Right renal cortex interstitium (tissue), 3 donors: ENCODE data around the gene ALOXE3. TPM values are rescaled to one million over a fixed set of nuclear protein-coding genes. Genes with fewer than 3 reads are reported as not detected.
"Not testable (repeated sequence)": the region's sequence is repeated elsewhere in the genome, so short reads cannot be mapped to it uniquely, and the experiment has no call there.

Source experiments
- DNase-seq, 3 donors: peaks; one replicate each; pipeline ENCODE4 v3.0.0-alpha.2; 2013; ENCODE audit warnings: low read depth in 3 of 3, low spot score in 2 of 3
- polyA plus RNA-seq, 3 donors: library from polyadenylated mRNA; unstranded; fragments of 120-200 nt; gene quantifications; one replicate each; pipeline ENCODE4 v1.2.1, GENCODE V29; 2013; ENCODE audit not compliant: insufficient read length in 3 of 3

Gene ALOXE3
- polyA plus RNA-seq, 3 donors, result not detected

DNA sequence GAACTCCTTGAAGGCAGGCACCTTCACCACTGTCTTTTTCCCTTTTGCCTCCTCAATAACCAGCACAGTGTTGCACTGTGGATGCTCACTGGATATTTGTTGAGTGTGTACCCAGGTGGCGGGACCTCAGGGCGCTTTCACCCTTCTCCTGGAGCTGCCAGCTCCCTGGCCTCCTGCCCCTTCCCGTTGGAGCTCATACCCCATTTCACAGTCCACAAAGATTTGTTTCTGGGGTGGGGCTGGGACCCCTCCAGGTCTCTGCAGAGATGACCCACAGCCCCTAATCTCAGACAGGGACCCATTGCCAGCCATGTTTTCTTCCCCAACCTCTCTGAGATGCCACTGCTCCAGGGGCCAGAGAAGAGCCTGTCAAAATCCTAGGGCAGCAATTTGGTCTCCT lies 43.2 kb downstream of the ALOXE3 start:
- DNase-seq, result no peak

DNA sequence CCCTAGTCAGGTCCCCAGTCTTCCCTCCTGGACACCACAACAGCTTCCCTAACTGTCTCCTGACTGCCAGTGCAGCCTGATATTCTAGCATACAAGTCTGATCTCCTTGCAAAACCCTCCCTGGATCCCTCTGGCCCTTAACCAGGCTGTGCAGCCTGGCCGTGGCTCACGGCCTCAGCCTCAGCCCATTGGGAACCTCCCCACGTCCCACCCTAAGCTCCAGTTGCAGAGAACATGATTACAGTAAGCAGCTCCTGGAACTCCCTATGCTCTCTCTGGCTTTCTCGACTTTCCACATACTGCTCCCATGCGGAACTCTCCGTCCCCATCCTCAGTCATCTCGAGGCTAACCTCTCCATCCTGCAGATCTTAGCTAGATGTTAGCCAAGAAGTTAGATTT lies 43.8 kb downstream of the ALOXE3 start:
- no peak for DNase-seq

DNA sequence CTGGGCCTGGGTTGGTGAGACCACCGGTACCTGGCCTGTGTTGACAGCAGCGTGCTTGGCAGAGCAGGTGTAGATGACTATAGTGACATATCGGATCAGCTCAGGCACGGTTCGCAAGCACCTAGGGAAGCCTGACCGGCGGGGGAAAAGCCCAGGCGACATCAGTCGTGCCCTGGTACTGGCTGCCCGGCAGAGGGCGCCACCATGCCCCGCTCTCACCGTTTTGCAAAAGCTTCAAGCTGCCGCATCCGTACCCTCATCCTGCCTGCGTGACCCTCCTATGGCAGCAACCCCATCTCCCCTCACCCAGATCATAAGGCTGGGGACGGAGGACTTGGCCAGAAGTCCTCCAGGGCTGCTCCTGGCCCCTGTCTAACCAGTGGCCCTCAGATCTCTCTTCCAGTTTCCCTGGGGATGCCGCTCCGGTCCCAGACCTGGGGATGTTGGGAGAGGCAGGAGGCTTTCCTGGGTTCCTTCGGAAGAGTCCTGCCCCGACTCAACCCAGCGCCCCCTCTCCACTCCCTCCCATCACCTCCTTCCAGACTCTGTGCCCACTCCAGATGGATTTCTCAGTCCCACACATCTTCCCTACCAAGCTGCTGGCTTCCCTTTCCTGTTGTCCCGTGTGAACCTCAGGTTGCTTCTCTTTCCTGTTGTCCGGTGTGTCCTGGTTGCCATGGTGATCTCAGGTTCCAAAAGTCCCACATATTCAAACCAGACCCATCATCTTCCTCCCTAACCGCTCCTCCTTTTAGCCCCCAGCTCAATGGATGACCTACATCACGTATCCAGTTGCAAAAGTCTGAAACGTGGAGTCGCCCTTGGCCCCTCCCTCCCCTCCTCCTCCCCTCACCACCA lies 44.5 kb downstream of the ALOXE3 start:
- no peak for DNase-seq

DNA sequence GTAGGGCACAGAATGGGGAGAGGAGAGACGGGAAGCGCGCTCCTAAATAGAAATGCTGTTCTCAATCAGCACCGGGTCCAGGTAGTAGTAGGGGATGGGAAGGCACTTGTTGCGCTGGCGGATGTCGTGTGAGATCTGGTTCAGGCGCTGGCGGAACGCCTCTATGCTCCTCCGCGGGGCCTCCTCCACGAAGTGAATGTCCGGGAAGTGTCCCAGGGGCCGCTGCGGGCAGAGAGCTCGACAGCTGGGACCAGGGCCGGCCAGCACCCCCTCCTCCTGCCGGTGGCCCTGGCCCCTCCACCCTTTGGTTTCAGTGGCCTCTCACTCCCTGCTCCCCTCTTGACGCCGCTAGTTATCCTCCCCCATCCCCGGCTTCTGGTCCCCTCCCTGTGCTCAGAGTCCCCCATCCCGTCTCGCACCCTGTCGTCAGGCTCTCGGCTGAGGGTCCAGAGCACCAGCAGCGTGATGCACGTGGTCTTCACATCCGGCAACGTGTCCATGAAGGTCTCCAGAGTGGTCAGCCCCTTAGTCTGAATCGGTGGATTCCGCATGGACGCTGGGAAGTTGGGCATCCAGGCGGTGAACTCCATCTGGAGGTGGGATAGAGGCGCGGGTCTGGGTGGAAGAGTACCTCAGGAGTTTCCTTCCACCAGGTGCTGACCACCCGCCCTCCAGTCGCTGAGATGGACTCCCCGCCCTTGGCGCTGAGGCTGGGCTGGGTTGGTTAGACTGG lies 45.4 kb downstream of the ALOXE3 start:
- DNase-seq, result no peak

DNA sequence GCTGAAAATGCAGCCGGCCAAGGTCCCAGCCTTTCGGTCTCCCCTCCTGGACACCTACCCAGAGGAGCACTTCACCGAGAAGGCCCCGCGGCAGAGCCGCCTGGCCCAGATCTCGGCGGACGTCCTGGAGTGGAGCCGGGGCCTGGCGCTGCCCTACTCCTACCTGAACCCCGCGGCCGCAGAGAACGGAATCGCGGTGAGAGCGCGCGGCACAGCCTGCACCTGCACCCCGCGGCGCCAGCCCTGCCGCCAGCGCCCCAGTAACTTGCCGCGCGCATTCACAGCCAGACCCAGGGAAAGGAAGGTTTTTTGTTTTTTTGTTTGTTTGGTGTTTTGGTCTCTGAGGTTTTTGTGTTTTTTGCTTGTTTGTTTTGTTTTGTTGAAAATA lies 46.0 kb downstream of the ALOXE3 start:
- no peak for DNase-seq

DNA sequence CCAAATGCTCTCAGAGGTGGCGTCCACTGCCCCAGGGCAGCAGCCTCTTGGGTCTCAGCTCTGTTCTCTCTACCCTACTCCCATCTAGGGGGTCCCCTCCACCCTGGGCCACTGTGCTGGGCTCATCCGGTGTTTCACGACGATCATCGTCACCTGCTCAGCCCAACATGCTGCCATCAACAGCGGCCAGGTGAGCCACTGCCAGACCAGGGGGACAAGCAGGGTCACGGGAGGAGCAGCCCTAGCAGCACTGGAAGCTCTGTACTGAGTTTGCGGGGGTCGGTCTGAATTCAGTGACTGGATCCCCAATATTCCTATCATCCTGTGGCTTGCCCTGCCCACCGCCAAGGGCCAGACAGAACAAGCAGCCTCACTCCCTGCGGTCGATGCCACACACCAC lies 46.8 kb downstream of the ALOXE3 start:
- DNase-seq, result no peak

DNA sequence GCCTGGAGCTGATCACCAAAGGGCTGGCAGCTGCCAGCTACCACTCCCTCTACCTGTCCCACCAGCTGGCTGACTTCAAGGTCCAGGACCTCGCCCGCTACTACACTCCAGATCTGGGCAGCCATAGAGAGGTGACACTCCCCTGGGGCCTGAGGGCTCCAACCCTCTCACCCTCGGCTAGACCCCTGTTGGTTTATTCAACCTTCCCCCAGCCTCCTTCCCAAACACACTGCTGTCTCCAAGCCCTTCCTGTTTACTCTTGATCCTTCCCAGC lies 48.8 kb downstream of the ALOXE3 start:
- no peak for DNase-seq

DNA sequence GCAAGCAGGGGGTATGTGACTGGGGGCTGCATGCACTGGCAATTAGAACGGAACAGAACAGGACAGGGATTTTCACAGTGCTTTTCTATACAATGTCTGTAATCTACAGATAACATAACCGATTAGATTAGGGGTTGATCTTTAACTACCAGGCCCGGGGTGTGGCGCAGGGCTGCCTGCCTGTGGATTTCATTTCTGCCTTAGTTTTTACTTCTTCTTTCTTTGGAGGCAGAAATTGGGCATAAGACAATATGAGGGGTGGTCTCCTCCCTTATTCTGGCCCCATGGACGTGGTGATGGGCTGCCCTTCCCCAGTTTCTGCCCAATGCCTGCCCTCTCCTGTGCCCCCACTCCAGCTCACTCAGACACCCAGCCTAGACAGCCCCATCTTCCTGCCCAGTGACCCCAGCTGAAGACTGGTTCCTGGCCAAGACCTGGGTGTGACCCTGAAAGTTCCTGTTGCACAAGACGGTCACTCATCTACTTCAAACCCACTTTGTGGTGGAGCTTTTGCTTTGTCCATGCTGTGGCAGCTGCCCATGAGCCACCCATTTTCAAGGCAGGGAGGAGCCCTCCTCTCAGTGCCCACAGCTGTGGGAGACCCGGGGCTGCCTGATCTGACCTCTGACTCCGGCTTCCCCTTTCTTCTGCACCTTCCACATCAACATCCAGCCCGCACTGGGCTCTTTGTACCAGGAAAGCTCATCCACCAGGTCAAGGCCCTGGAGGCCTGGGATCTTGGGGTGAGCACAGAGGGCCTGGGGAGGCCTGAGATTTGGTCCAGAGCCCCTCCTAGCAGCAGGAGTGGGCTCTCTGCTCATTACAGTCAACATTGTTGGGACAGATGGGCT lies 49.4 kb downstream of the ALOXE3 start:
- DNase-seq, result no peak

DNA sequence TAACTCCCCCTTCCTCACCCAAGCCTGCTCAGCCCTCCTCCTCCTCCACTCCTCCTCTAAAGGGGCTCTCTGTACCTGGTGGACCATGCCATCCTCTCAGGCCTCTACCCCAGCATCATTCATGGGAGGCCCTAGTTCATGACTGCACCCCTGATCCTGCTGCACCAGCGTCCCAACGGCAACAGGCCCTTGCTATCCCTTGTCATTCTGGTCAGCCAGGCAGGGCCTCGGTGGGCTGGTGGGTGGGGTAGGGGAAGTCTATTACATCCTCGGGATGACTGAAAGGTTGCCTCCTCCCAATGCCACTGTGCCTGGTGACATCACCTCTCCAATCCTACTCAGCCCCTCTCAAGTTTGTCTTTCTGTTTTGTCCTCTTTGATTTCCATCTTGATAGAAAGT lies 50.5 kb downstream of the ALOXE3 start:
- no peak for DNase-seq

DNA sequence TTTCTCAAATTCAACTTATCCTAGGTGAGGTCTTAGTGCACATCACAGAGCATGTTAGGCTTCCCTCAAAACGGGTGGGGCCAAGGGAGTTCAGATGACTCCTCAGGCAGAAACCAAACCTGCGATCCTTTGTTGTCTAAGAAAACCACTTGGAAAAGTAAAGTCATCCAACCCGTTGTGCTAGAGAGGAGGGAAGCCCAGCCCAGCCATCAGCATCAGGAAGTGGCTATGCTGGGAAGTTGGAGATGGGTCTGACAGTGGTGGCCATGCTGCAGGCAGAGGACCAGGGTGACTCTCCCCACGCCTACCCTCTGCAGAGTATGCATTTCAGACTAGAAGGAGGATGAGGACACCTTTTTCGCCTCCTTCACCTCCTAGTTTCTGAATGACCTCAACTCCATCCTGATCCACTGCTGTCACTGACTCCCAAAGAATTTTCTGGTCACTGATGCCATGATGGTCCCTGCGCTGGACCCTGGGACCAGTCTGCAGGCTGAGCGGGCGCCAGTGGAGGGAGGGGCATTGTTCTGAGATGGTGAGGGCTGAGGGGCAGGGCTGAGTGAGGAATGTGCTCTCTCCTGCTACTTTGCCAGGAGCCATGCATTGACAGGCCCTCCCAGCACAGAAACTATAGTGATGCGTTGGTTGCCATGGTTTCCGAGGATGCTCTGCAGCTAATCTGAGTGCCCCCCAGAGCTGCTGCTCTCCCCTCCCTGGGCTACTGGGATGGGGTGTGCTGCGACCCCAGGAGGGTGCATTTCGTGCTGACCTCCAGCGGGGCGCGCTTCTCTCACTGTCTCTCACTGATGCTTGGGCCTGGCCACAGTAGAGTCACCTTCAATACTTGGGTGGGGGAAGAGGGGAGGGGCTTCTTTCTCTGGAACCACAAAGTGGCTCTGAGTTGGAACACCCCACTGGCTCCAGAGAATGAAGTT lies 51.2 kb downstream of the ALOXE3 start:
- no peak for DNase-seq

DNA sequence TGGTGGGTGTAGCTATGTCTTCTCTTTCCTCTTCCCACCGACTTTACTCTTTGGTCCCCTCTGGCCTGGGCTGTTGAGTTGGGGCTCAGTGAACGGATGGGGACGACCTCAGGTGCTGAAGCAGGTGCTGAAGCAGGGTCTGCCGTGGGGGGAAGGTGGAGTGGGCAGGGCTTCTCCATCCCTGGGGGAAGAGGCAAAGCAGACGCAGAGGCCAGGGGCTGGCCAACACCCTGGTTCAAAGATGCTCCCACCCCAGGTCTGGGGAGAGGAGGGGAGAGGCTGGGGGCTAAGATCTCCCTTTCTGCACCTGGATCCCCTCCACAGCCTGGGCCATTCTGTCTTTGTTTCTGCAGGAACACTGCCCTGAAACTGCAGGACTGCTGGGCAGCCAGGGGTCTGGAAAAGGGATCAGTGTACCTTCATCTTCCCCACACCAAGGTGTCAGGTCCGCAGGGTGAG lies 53.7 kb downstream of the ALOXE3 start:
- DNase-seq, result no peak

DNA sequence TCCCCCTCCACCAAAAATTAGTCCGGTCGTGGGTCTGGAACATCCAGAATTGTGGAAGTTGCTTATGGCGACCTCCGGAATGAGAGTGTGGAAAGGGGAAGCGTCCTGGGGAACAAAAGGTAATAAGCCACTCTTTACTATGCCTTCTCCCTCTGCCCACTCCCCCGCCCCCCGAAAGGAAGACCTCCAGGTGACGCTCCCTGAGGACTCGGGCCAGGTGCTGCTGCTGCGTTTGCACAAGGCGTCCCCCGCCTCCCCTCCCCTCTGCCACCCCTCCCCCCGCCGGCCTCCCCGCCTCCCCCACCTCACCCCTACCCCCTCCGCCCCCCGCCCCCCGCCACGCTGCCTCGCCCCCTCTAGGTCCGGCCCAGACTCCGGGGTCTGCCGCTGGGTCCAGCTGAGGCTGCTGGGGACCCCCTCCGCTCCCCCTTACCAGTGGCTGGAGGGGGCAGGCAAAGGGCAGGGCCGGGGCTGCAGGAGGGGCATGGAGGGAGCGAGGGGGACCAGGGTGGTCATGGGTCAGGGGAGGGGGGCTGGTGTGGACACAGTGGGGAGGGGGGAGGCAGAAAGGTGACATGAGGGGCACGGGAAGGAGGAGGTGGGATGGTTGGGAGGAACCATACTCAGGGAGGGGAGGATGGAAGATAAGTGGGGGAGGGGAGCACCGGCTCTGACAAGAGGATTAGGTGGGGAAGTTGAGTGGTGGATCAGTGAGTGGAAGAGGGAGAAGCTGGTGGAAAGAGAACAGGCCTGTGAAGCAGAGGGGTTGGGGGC lies 54.4 kb downstream of the ALOXE3 start:
- DNase-seq, result no peak

DNA sequence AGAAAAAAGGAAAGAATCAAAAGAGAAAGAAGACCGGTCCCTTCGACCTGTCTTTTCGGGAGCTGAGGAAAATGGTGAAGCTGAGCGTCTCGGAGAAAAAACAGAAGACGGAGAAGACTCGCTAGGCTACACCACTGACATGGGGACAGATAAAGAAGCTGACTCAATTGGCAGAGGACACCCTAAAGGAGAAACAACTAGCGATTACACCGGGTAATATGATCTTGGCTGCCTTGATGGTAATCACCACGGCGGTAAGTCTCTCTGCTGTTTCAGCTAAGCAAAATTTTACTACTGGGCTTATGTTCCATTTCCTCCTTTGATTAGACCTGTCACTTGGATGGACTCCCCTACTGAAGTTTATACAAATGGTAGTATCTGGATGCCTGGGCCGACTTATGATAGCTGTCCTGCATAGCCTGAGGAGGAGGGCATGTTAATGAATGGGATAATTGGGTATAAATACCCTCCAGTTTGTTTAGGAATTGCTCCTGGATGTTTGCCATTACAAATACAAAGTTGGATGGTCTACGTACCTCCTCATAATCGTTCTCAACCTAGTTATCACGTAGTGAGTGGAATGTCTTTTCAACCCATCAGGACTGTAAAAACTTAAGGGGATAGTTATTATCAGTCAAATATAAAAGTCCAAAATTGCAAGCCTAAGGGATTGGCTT lies 55.4 kb downstream of the ALOXE3 start:
- DNase-seq, result no peak

DNA sequence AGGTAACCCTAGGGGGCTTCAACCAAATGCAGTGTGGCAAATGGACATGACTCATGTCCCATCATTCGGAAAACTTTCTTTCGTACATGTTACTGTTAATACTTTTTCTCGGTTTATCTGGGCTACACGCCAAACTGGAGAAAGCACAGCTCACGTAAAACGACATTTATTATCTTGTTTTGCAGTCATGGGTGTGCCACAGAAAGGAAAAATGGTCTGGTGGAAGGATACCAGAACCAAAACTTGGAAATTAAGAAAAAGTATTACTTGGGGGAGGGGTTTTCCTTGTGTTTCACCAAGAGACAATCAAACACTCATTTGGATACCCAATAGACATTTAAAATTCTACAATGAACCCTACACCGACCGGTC lies 55.9 kb downstream of the ALOXE3 start:
- no peak for DNase-seq

DNA sequence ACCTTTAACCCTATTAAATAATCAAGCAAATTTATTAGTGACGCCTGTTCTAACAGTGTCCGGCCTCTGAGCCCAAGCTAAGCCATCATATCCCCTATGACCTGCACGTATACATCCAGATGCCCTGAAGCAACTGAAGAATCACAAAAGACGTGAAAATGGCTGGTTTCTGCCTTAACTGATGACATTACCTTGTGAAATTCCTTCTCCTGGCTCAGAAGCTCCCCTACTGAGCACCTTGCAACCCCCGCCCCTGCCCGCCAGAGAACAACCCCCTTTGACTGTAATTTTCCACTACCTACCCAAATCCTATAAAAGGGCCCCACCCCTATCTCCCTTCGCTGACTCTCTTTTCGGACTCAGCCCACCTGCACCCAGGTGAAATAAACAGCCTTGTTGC lies 56.5 kb downstream of the ALOXE3 start:
- DNase-seq, result not testable (repeated sequence)

DNA sequence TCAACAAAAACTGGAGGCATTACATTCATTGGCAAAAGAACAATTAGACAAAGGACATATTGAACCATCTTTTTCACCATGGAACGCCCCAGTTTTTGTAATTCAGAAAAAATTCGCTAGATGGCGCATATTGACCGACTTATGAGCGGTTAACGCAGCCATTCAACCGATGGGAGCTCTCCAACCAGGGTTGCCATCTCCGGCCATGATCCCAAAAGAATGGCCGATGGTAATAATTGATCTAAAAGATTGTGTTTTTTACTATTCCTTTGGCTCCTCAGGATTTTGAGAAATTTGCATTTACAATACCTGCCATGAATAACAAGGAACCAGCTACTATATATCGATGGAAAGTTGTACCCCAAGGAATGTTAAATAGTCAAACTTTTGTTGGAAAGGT lies 58.0 kb downstream of the ALOXE3 start:
- DNase-seq, result no peak

DNA sequence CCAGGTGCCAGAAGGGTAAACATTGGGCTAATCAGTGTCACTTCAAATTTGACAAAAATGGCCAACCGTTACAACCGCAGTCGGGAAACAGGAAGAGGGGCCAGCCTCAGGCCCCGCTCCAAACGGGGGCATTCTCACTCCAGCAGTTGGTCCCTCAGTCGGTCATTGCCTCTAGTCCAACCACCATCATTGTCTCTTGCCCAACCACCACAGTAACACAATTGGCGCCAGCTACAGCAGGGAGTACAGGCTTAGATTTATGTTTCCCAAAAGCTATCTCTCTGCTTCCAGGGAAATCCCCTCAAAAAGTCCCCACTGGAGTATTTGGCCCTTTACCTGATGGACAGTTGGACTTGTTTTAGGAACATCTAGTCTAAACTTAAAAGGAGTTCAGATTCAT lies 59.2 kb downstream of the ALOXE3 start:
- DNase-seq, result no peak

DNA sequence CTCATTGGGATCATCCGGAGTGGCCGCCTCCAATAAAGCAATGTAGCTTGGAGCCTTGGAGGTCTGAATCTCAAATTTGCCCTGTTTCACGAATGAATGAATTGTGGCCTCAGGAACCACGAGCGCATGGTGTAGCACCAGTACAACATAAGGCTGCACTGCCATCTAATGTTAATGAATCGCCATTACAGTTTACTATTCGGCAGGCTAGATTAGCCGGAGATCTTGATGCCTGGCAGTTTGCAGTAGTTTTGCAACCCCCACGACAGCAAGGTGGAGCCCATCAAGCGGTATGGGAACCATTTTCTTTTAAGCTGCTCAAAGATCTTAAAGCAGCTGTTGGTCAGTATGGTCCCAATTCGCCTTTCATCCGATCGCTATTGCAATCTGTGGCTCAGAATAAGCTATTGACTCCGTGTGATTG lies 60.6 kb downstream of the ALOXE3 start:
- DNase-seq, result peak in 2 of 3 donors; percentile 71 to 77
